GM12892 (cell line): Measurements from ENCODE around the gene TMEM161A.

ENCODE experiments used
- POLR2A ChIP-seq: IDR thresholded peaks from 2 replicates; pipeline ENCODE4 v1.6.1; 2011; ENCODE audit warnings: low read depth, low read length, control low read depth
- POLR2AphosphoS5 ChIP-seq: IDR thresholded peaks from 2 replicates; pipeline ENCODE4 v1.6.1; 2011; ENCODE audit warnings: low read depth, low read length, control low read depth
- TAF1 ChIP-seq: IDR thresholded peaks from 2 replicates; pipeline ENCODE4 v1.6.1; 2011; ENCODE audit warnings: low read depth, mild to moderate bottlenecking, control low read depth, low read length, borderline replicate concordance

- no peak for TF ChIP-seq POLR2AphosphoS5
- TF ChIP-seq POLR2A, result no peak
- TF ChIP-seq TAF1, result no peak
Measured at GRCh38 chr19:19079571-19079970, 58.7 kb downstream of the TMEM161A start.
